ENCODE data around the gene RAB4A. TPM values are rescaled to one million over a fixed set of nuclear protein-coding genes. Genes with fewer than 3 reads are reported as not detected.

Gene RAB4A
- total RNA-seq, 2 experiments from 2014 or later, result 17.5 to 27.9 TPM

DNA sequence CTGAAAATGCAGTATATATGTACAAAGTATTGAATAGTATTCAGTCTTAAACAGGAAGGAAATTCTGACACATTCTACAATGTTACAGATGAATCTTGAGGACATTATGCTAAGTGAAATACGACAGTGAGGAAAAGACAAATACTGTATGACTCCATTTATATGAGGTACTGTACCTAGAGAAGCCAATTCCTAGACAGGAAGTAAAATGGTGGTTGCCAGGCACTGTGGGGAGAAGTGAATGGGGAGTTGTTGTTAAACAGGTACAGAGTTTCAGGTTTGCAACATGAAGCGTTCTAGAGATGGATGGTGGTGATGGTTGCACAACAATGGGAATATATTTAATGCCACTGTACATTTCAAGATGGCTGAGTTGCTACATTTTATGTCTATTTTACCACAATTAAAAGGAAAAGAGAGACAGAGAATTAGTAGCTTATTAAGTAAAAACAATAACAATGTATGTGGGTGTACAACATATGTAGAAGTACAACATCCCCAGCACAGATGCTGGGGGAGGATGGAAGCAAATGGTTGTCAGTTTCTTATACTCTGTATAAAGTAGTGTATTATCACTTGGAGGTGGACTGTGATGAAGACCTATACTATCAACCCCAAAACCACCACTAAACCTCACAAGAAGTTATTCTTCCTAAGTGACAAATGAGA lies 3.9 kb upstream of the RAB4A start:
- peaks cover 3% of the 10 kb centered on the region; the same call in 1 of the 2 replicates for H3K79me2 ChIP-seq (ENCODE audit: insufficient read depth, low read depth, low read length)
- no peaks in the 10 kb centered on the region for H3K9me2 ChIP-seq (ENCODE audit: insufficient read depth, low read length)
- H4K20me1 ChIP-seq (ENCODE audit: insufficient read depth, low read length), result peaks cover 4% of the 10 kb centered on the region
- no peak overlapping the region for H3K27ac ChIP-seq (ENCODE audit: low read depth, low read length, poor library complexity, severe bottlenecking)
- ChIA-PET POLR2A (interaction anchor here (0.6 kb wide), 1 partner anchor 1252 kb away, joined by 4 read pairs; no protein-coding TSS in a partner anchor), CTCF (ENCODE audit: unreplicated experiment) (no interaction called here)
- H2AFZ ChIP-seq (ENCODE audit: low read length), result no peak overlapping the region
- H3K4me1 ChIP-seq (ENCODE audit: insufficient read depth, low read length, poor library complexity, severe bottlenecking), result peaks cover 6% of the 10 kb centered on the region
- no peak overlapping the region for H3K4me2 ChIP-seq (ENCODE audit: low read length)
- TF ChIP-seq CTCF (conservative IDR thresholded peaks at IDR 0.05; ENCODE audit: low read length) (no peak), EZH2phosphoT487 (IDR thresholded peaks at IDR 0.05; ENCODE audit: borderline replicate concordance, low read depth, low read length) (no peak)
- no peaks in the 10 kb centered on the region for H3K9me3 ChIP-seq (ENCODE audit: low read length)
- no TSS peak for BruUV-seq (replicated peaks)
- no peaks in the 10 kb centered on the region for H3K36me3 ChIP-seq (ENCODE audit: insufficient read depth, low read length)
- no peak overlapping the region for H3K4me3 ChIP-seq (ENCODE audit: low read depth, low read length, poor library complexity, severe bottlenecking)
- DNase-seq (ENCODE audit: low spot score), result no peak
- intact Hi-C loops (cut with micrococcal nuclease; ENCODE audit: unreplicated experiment), result no loop called here

DNA sequence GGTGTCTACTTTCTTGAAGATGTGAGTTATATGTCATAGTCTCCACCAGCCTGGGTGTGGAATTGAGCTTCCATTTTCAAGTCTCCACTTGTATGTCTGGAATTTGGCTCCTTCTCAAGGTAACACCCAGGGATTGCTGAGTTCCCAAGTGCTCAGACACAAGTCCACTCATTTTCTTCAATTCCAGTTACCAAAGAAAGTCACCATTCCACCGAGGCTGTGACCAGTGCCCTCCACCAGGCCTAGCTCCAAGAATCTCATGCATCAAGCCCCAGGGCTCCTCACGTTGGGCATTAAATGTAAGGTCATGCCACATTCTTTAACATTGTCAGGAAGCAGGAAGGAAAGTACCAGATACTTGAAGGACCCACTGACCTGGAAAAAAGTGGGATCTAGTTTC lies 2.4 kb upstream of the RAB4A start:
- CTCF ChIA-PET (ENCODE audit: unreplicated experiment), result no interaction called here
- Histone ChIP-seq H3K27ac (ENCODE audit: low read depth, low read length, poor library complexity, severe bottlenecking) (no peak overlapping the region), H3K9me2 (ENCODE audit: insufficient read depth, low read length) (no peaks in the 10 kb centered on the region), H3K36me3 (ENCODE audit: insufficient read depth, low read length) (no peaks in the 10 kb centered on the region), H3K79me2 (ENCODE audit: insufficient read depth, low read depth, low read length) (peaks cover 15% of the 10 kb centered on the region; the same call in 1 of the 2 replicates), H3K9me3 (ENCODE audit: low read length) (no peaks in the 10 kb centered on the region), H3K4me2 (ENCODE audit: low read length) (no peak overlapping the region), H3K4me3 (ENCODE audit: low read depth, low read length, poor library complexity, severe bottlenecking) (no peak overlapping the region), H4K20me1 (ENCODE audit: insufficient read depth, low read length) (peaks cover 14% of the 10 kb centered on the region), H3K4me1 (ENCODE audit: insufficient read depth, low read length, poor library complexity, severe bottlenecking) (peaks cover 15% of the 10 kb centered on the region), H2AFZ (ENCODE audit: low read length) (no peak overlapping the region)
- intact Hi-C loops (cut with micrococcal nuclease; ENCODE audit: unreplicated experiment), result no loop called here
- no TSS peak for BruUV-seq (replicated peaks)
- TF ChIP-seq EZH2phosphoT487 (IDR thresholded peaks at IDR 0.05; ENCODE audit: borderline replicate concordance, low read depth, low read length), result no peak
- TF ChIP-seq CTCF (conservative IDR thresholded peaks at IDR 0.05; ENCODE audit: low read length), result no peak
- no peak for DNase-seq (ENCODE audit: low spot score)
- POLR2A ChIA-PET, result interaction anchor here (1.3 kb wide), 1 partner anchor 13 kb away, joined by 4 read pairs; no protein-coding TSS in a partner anchor

All from OCI-LY7 (cell line).